AG10803 (cell line): Measurements from ENCODE around the gene PLSCR3.

Experiments used
- DNase-seq: peaks from one replicate; pipeline ENCODE4 v3.0.0; 2010; ENCODE audit warnings: low read depth
- H3K4me3 ChIP-seq: 2 replicates; pipeline ENCODE4 v1.5.1; 2011; ENCODE audit warnings: mild to moderate bottlenecking, low read length, control low read depth
- CTCF ChIP-seq: conservative IDR thresholded peaks from 2 replicates; pipeline ENCODE4 v1.5.1; 2011; ENCODE audit warnings: mild to moderate bottlenecking, low read length, control low read depth, inconsistent platforms

PLSCR3 gene

GRCh38 chr17:7363311-7363710 lies 31.0 kb downstream of the PLSCR3 start:
- TF ChIP-seq CTCF: no peak
- DNase-seq: peak; percentile 20
- no peak overlapping the region for H3K4me3 ChIP-seq

GRCh38 chr17:7361906-7362305 lies 32.4 kb downstream of the PLSCR3 start:
- TF ChIP-seq CTCF: no peak
- H3K4me3 ChIP-seq: no peak overlapping the region
- DNase-seq: no peak

- DNase-seq: no peak
- TF ChIP-seq CTCF: no peak
- H3K4me3 ChIP-seq: no peak overlapping the region
Observed at GRCh38 chr17:7357381-7357780, 36.9 kb downstream of the PLSCR3 start.

GRCh38 chr17:7356756-7357155 lies 37.6 kb downstream of the PLSCR3 start:
- no peak overlapping the region for H3K4me3 ChIP-seq
- TF ChIP-seq CTCF: no peak
- peak; percentile 34 for DNase-seq

- TF ChIP-seq CTCF: peak; percentile 74
- DNase-seq: peak; percentile 56
- no peak overlapping the region for H3K4me3 ChIP-seq
Observed at GRCh38 chr17:7356072-7356549, 38.2 kb downstream of the PLSCR3 start.

GRCh38 chr17:7355573-7355972 lies 38.8 kb downstream of the PLSCR3 start:
- H3K4me3 ChIP-seq: no peak overlapping the region
- DNase-seq: no peak
- TF ChIP-seq CTCF: no peak

GRCh38 chr17:7355053-7355452 lies 39.3 kb downstream of the PLSCR3 start, which contains the start of gene TMEM95:
TSS of gene TMEM95 (plus strand) at chr17:7355156. CDS start at chr17:7355205, 49 bp downstream.
- peak; percentile 53 for DNase-seq
- peak within 1 kb of the TSS; percentile 86 for H3K4me3 ChIP-seq
- no peak for TF ChIP-seq CTCF
